DMS153 (cell line): Measurements from ENCODE around the gene F11.
A peak's percentile ranks its signal among the peaks of the same experiment; 100 is the strongest.
"Not testable (repeated sequence)": the region's sequence is repeated elsewhere in the genome, so short reads cannot be mapped to it uniquely, and the experiment has no call there.

Experiments used
- DNase-seq: peaks from one replicate; lab custom pipeline; 2025; lab: John Stamatoyannopoulos, UW

F11 gene

DNA sequence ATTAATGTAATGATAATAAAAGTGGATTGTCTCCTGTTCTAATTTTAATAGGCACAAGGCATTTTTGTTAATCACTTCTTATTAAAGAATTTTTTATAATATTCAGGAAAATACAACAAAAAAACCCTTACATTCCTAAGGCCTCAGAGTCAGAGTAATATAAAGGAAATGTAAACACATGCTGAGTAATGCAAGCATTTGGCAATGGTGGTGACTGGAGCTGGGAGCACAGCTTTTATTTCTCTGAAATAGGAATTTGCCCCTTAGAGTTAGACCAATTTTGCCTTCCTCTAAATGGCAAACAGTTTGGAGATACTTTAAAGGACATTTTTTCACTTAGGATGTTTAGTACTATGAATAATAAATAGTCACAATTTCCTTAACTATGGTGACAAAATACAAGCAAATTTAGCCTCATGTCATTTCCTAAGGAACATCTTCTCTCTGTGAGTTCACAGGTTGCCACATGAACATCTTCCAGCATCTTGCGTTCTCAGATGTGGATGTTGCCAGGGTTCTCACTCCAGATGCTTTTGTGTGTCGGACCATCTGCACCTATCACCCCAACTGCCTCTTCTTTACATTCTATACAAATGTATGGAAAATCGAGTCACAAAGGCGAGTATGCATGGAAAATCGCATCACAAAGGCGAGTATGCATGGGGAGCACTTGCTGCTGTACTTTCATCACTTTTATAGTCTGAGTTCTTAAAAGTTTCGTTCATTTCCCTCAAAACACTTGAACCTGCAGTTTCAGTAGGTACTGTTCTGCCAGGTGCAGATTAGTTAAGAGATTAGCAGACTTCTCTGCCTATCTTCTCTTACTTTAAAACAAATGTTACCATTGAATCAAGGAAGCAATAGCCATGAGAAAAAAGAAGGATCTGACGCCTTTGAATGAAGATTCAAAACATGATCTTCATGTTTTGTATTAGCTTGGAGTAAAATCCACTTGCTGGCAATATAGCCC is 15.9 kb upstream of the F11 start:
- no peak for DNase-seq

DNA sequence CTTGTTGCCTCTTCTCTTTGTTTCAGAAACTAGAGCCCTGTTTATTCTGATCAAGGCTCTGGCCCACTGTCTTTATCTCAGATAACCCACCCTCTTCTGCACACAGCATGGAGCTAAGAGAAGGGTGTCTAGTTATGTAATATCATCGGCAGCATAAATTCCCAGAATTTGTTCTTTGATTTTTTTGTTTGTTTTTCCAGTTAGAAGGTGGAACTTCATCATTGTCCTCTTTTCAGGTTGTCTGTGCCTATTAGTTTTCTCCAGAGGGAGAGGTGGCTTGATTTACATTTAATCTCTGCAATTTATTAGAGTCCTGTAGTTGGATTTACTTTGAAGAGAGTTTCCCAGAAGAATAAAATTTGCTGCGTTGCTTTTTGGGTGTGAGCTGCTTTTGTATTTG is 15.2 kb upstream of the F11 start:
- DNase-seq: no peak

DNA sequence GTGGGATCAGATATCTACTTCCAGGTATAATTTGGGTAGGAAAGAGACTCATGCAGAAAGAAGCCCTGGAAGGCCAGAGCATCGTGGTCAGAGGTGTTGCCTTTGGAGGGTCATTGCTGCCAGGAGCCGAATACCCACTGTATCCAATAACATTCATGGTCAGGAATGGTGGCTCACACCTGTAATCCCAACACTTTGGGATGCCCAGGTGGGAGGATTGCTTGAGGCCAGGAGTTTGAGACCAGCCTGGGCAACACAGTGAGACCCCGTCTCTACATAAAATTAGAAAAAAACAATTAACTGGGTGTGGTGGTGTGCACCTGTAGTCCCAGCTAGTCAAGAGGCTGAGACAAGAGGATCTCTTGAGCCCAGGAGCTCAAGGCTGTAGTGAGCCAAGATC is 10.9 kb upstream of the F11 start:
- no peak for DNase-seq

DNA sequence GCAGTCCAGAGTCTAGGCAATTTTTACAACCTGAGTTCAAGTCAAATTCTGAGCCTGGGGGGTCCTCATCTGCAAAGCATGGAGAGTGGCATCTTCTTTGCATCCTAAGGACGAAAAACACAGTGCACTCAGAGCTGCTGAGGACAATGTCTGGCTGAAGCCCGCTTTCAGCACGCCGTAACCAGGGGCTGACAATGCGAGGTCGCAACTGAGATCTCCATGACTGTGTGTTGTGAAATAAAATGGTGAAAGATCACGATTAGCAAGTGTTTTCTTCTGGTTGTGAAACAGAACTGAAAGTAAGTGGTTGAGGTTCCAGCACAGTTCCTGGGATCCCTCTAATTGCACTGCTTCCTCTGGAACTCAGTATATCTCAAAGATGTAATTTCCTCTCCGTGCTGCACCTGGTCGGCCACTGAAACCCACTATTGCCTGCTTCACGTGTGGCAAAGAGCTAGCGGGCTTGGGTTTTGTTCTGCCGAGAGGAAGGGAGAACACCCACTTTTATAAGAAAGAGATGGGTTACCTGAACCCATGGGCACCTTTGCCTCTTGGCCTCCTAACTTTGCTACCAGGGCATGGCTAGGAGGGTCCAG is 7.7 kb upstream of the F11 start:
- DNase-seq: no peak

DNA sequence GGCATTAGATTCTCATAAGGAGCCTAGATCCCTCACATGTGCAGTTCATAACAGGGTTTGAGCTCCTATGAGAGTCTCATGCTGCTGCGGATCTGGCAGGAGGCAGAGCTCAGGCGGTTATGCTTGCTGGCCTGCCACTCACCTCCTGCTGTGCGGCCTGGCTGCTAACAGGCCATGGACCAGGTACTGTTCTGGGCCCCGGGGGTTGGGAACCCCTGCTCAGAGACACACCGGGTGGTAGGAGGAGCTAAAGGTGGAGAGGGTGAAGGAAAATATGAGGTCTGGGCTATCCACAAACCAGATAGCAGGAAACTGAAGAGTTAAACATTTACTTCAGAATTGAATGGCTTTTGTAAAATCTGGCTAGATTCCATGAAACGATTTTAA is 5.9 kb upstream of the F11 start:
- no peak for DNase-seq

DNA sequence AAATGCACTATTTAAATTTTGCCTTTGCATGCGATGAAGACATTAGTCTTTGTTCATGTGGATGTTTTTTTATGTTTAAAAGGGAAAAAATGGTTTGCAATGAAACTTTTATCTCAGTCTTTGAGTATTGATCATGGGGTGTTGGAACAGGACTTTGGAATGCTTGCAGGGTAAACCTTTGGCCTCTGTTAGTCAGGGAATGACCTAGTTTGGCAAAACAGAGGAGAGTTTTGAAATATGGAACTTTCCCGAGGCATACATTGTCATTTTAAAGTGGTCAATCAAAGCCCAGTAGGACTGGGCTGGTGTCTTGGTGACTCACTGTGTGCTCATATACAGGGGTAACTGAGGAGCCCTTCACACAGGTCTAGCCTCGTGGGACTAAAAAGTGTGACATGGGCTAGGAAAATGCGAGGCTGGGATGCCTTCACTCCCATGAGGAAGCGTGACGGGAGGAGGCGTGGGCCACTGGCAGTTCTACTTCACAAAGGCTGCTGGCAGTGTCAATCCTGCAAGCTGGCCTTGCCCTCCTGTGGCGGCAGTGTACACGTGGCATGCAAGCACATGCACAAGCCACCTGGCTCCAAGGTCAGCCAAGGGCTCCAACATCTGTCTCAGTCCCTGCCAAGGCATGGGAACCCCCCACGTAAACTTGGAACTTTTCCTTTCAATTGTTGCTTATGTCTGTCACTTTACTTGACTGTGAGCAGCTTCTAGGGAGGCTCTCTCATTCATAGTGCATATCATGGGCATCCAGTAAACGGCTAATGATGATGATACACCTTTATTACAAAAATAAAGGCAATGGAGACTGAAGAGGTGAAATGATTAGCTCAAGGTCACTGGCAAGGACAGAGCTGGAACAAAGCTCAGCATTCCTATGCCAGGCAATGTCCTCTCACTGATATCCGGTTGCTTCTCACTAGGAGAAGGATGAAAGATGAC is 5.2 kb upstream of the F11 start:
- DNase-seq: no peak

DNA sequence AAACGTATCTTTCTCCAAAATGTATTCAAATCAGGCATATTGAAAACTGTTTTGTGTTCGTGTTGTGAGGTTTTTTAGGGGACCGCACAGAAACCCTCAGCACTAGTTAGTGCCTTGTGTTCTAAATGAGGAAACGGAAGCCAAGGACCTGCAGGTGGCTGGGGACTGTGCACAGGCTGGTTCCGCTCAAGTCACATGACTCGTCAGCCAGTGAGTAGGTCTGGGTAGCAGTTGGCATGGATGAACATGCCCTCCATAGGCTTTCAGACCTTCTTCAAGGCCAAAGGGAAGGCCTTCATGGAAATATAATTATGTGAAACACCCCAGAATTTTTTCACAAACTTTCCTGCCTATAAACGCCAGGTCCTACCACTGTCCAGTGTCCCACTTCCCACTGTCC is 1.3 kb upstream of the F11 start:
- no peak for DNase-seq

DNA sequence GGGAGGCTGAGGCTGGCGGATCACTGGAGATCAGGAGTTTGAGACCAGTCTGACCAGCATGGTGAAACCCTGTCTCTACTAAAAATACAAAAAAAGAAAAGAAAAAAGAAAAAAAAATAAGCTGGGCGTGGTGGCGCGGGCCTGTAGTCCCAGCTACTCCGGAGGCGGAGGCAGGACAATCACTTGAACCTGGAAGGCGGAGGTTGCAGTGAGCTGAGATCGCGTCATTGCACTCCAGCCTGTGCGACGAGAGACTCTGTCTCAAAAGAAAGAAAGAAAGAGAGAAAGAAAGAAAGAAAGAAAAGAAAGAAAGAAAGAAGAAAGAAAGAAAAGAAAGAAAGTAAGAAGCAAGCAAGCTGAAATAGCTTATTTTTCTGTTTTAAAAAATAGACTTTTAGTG is 739 bp upstream of the F11 start:
- DNase-seq: not testable (repeated sequence)

DNA sequence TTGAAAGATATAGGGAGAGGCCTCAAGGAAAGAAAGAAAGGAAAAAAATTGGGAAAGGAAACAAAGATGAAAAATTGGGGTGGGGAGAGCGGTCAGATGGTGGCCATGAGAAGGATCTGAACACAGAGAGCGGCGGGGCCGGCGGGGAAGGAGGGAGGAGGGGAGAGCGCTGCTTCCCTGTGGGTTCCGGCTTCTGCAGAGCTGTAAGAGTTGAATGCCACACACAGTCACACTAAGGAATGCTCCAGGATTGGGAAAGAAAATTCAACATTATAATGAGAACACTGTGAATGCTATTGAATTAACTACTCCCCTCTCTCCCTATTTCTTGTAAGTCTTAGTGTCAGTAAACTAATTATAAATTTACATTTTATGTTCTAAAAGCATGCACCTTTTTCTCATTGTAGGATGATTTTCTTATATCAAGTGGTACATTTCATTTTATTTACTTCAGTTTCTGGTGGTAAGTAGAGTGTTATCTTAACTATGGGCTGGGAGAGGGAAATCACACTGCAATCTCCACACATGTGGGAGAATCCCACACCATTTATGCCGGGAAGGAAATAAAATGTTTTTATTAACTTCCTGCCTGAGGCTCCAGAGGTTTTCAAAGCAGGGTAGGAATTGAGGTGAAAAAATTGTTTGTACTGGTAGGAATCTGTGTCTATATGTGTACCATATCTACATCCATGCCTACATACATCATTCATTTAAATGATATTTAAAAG is 904 bp downstream of the F11 start:
- DNase-seq: no peak

DNA sequence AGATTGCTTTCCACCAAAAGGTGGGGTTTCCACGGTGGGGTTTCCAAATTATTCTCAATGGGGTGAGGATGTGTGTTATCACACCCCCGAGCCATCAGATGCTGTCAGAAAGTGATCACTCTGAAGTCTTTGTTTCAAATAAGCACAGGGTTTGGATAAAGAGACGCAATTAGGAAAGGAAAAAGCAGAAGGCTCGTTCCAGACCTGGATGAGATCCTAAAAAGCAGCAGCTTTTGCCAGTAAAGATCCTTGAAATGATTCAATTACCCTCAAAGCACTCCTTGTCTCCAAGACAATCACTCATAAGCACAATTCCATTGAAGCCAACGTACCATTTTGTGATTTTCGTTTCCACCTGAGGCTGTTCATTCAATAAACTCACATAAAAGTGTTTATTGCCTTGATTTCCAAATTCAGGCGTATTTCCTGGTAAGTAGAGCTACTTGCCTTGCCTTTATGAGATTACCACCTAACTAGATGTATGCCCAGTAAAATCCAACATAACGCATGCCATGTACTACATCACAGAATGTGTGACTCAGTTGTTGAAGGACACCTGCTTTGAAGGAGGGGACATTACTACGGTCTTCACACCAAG is 5.2 kb downstream of the F11 start:
- DNase-seq: no peak

DNA sequence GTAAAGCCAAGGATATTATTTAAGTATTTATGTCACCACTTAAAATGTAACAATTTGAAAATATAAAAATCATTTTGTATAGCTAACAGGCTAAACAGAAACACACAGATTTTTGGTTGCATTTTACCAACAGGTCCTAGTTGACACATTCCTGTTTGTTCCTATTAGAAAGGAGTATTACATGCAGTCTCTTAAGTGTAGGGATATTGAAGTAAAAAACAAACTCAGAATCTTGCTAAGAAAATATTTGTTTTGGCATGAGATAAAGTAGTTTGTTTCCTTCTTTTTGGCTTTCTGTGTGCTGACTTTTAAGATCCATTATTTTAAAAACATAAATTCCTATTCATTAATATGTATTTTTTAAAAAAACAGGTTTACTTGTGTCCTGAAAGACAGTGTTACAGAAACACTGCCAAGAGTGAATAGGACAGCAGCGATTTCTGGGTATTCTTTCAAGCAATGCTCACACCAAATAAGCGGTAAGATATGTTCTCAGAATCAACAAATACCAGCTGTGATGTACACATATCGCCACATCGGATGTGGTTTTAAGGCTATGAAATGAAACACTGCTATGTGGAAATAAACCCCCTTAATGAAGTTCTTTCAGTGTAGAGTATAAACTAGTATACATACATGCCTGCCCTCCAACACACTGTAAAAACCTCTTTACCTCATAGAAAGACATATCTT is 6.9 kb downstream of the F11 start:
- no peak for DNase-seq

DNA sequence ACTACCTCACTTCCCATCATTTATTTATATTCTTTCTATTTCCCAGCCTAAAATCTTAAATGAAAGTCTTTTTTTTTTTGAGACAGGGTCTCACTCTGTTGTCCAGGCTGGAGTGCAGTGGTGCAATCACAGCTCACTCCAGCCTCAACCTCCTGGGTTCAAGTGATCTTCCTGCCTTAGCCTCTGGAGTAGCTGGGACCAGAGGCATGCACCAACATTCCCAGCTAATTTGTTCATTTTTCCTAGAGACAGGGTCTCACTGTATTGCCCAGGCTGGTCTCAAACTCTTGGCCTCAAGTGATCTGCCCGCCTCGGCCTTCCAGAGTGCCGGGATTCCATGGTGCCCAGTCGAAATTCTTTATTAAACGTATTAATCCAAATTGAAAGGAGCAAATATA is 7.4 kb downstream of the F11 start:
- DNase-seq: not testable (repeated sequence)

DNA sequence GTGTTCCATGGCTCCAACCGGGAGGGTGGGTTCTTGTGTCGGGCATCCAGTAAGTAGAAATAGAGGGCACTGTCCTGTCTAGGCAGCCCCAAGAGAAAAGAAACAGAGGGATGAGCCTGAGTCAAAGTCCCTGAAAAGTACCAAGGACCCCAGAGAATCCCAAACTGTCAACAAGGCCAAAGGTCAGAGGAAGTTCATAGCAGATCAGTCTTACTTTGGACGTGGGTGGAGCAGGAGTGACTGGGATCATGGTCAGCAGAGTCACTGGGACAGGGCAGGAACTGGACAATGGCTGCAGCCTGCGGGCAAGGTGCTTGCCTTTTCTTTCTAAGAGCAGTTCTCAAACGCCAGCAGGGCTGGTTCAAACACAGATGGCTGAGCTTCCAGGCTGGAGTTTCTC is 17.3 kb downstream of the F11 start:
- no peak for DNase-seq

DNA sequence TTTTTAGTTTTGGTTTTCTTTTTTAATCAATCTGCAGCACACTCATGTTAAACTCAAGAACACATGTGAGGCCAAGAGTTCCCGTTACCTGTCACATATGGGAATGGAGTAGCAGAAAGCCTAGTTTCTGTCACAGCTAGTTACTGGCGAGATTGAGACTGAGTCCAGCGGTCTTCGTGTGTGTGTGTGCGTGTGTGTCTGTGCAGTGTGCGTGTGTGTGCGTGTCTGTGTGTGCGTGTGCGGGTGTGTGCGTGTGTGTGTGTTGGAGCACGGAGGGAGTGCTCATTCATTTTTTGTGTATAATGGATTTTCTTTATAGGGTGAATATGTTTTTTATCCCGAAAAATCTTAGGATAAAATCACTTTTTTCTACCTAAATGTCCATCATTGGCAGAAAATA is 19.2 kb downstream of the F11 start:
- no peak for DNase-seq

DNA sequence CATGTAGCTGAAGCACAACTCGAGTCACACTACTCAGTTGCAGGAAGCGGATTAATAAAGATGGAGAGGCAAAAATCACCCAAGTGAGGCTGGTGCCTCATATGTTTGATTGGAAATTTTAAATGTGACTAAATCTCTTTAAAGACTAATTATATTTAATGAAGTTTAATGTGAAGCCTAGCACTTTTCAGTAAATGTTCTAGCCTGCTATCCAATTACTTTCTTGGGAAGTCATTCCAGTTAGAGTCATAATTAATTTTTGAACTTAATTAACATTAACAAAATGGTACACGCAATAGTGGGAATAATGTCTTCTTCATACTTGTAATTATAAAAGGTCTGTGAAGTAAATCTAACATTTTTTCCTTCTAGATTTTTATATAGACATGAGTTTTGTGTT is 20.6 kb downstream of the F11 start:
- no peak for DNase-seq

DNA sequence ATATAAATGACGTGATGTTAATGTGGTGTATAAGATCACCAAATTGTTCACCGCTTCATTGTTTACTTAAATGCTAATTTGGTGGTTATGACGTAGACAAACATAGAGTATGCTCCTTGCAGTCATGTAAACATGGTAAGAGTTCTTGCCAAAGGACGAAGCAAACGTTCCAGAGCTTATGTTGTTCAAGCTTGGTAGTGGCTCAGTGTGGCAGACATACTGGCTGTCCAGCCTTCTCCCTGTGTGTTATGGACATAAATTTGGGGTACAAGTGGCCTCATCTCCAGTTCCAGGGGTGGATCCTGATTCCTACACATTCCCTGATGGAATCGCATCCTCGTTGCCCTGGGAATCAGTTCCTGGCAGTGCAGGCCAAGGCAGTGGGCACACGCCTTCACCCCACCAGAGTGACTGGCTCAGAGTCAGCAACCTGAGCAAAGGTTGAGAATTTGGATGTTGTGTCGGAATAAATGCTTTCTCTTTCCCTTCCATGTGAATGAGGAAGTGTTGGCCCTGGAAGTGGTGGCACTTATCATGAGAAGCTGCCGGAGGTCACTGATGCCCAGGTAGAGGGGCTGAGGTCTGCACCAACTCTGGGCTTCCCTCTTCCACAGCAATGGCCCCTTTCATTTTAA is 25.4 kb downstream of the F11 start:
- no peak for DNase-seq

DNA sequence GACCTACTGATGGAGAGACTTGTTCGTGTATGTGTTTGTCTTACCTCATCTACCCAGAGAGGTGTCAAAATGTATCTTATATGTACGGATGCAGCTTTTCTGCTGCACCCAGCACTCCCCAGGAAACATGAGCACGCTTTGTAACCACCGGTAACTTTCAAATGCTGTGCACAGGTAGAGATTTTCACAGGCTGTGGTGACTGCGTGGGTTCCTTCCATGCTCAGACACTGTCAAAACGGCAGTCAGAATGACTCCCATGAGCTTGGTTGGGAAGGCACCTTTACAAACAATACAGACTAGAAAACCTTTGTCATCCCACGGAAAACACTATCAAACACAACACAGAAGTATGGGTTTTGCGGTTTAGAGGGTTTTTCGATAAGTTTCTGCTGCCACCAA is 28.2 kb downstream of the F11 start:
- DNase-seq: no peak

DNA sequence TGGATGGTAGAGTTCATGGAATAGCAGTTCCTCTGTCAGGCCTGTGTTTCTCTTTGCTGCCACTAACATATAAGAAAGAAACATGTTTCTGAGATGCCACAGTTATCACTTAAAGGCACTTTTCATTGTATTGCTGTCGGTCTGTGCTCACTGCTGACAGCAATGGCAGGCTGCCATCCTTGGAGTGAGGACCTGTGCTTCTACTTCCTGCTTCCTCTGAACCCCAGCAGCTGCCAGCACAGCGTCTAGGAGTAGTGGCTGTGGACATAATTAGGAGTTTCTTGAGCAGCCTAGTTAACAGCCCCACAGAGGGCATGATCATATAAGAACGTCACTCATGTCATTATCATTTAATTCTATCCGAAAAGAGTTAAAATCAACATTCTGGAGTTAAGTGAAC is 30.5 kb downstream of the F11 start:
- no peak for DNase-seq

DNA sequence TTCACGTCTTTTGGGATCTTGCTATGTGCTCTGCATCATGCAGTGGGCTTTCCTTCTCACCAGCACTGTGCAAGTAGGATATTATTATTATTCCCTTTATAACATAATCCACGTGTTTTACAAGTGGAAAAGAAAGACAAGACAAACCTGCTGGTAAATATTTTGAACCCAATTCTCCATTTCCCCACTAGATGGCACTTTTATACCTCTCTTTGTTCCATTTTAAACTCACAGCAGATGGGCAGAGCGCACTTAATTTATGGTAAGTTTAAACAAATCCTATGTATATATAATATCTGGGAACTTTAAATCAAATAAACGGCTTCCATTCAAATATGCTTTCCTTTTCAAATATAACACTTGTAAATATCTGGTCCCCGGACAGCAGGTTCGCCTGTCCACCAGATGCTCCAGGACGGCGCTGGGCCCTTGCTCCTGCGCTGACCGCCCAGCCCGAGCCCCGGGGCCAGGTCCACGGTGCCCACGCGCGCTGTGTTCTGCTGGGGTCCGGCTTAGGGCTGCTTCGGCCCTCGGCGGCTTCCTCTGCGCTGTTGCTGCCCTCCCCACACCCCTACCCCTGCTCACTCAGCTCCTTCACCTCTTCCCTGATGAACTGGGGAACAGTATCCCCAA is 31.1 kb downstream of the F11 start:
- DNase-seq: peak; percentile 54
